B cell (primary cell): ENCODE measurements around the gene POLR2J. TPM values are rescaled to one million over a fixed set of nuclear protein-coding genes. Genes with fewer than 3 reads are reported as not detected.

Experiments used
- ATAC-seq: fragments of 200-7000 bp; cut with Tn5 transposase; one replicate; pipeline ENCODE4 v1.10.0; 2021; ENCODE audit warnings: low read depth, mild to moderate bottlenecking, moderate number of reproducible peaks, moderate library complexity
- CTCF ChIA-PET: fragments of 350-600 bp; sonication (Branson Sonifier 250); formaldehyde crosslinking; loops from one replicate; lab custom pipeline; 2021; ENCODE audit warnings: antibody characterized with exemption, inconsistent platforms; lab: Charles Lee
- POLR2A ChIA-PET: fragments of 350-600 bp; sonication (Branson Sonifier 250); formaldehyde crosslinking; loops from one replicate; lab custom pipeline; 2021; ENCODE audit warnings: antibody characterized with exemption; lab: Charles Lee
- DNase-seq: peaks from one replicate; pipeline ENCODE4 v3.0.0; 2013
- H2AFZ ChIP-seq: 2 replicates; pipeline ENCODE4 v1.6.1; 2012; ENCODE audit warnings: mild to moderate bottlenecking, low read depth, low read length; ENCODE audit not compliant: insufficient read depth, poor library complexity, severe bottlenecking
- H3K27ac ChIP-seq, 2 donors: 1 replicate in 1 of 2; 2 replicates in 1 of 2; pipeline ENCODE4 v1.5.1; 2012 to 2013; ENCODE audit warnings: low read length in 2 of 2, mild to moderate bottlenecking in 2 of 2, moderate library complexity in 1 of 2
- H3K27me3 ChIP-seq, 4 experiments: fragments of 200-600 bp in 1 of 4; sonication (generic) in 1 of 4; replicated peaks in 1 of 4; 1 replicate in 2 of 4; 2 replicates in 2 of 4; pipeline versions ENCODE4 v1.6.1 to v1.7.0; 2013 to 2016; ENCODE audit warnings: low read length in 3 of 4, mild to moderate bottlenecking in 2 of 4, mixed read lengths in 1 of 4, moderate library complexity in 1 of 4; ENCODE audit not compliant: insufficient read depth in 4 of 4, control insufficient read depth in 3 of 4; ENCODE audit errors: control extremely low read depth in 1 of 4
- H3K36me3 ChIP-seq, 2 experiments: replicated peaks in 1 of 2; 1 replicate in 1 of 2; 2 replicates in 1 of 2; pipeline versions ENCODE4 v1.6.1 to v1.7.1; 2013; ENCODE audit warnings: low read length in 1 of 2; ENCODE audit not compliant: insufficient read depth in 2 of 2, control insufficient read depth in 1 of 2; ENCODE audit errors: control extremely low read depth in 1 of 2, extremely low read depth in 1 of 2
- H3K4me1 ChIP-seq, 2 donors: fragments of 200-600 bp in 1 of 2; sonication (generic) in 1 of 2; 1 replicate in 1 of 2; 2 replicates in 1 of 2; pipeline versions ENCODE4 v1.5.1 to v1.6.1; 2013 to 2017; ENCODE audit warnings: low read length in 2 of 2; ENCODE audit not compliant: control insufficient read depth in 2 of 2, insufficient read depth in 2 of 2
- H3K4me2 ChIP-seq: replicated peaks from 2 replicates; pipeline ENCODE3; 2012; ENCODE audit warnings: mild to moderate bottlenecking, low read depth, low read length; ENCODE audit not compliant: poor library complexity, severe bottlenecking
- H3K4me3 ChIP-seq, 5 experiments: fragments of 200-600 bp in 1 of 5; sonication (generic) in 1 of 5; 1 replicate in 3 of 5; 2 replicates in 2 of 5; pipeline versions ENCODE4 v1.5.1 to v1.7.0; 2011 to 2016; ENCODE audit warnings: low read length in 4 of 5, mild to moderate bottlenecking in 4 of 5, low read depth in 2 of 5, control low read depth in 1 of 5, moderate library complexity in 1 of 5; ENCODE audit not compliant: insufficient read depth in 1 of 5; ENCODE audit errors: control extremely low read depth in 1 of 5, extremely low read depth in 1 of 5
- H3K79me2 ChIP-seq: fragments of 200-600 bp; sonication (generic); one replicate; pipeline ENCODE4 v1.6.0; 2016; ENCODE audit warnings: low read length; ENCODE audit not compliant: control insufficient read depth, insufficient read depth
- H3K9ac ChIP-seq: fragments of 200-600 bp; sonication (generic); 2 replicates; pipeline ENCODE4 v1.6.1; 2017; ENCODE audit warnings: mild to moderate bottlenecking, low read length, moderate library complexity
- H3K9me3 ChIP-seq, 3 donors: one replicate each; pipeline versions ENCODE4 v1.6.1 to v1.7.1; 2013; ENCODE audit warnings: low read length in 2 of 3; ENCODE audit not compliant: control insufficient read depth in 2 of 3, insufficient read depth in 1 of 3; ENCODE audit errors: control extremely low read depth in 1 of 3
- H4K20me1 ChIP-seq: 2 replicates; pipeline ENCODE4 v1.6.0; 2012; ENCODE audit warnings: mild to moderate bottlenecking, low read length; ENCODE audit not compliant: insufficient read depth, control insufficient read depth, poor library complexity, severe bottlenecking
- H3K27ac Mint-ChIP-seq: one replicate; pipeline ENCODE4 v1.8.0; 2021; ENCODE audit warnings: mixed read lengths
- H3K27me3 Mint-ChIP-seq: one replicate; pipeline ENCODE4 v1.8.0; 2021; ENCODE audit warnings: mixed read lengths
- H3K4me1 Mint-ChIP-seq: one replicate; pipeline ENCODE4 v1.8.0; 2021; ENCODE audit warnings: mixed read lengths
- H3K4me3 Mint-ChIP-seq: one replicate; pipeline ENCODE4 v1.8.0; 2021; ENCODE audit warnings: mixed read lengths
- H3K9me3 Mint-ChIP-seq: one replicate; pipeline ENCODE4 v1.8.0; 2022; ENCODE audit warnings: mixed read lengths; ENCODE audit not compliant: insufficient read depth
- CTCF ChIP-seq: fragments of 200-600 bp; IDR thresholded peaks from one replicate; pipeline ENCODE4 v1.8.0; 2022; ENCODE audit warnings: antibody characterized with exemption, mild to moderate bottlenecking
- EZH2 ChIP-seq: IDR thresholded peaks from 2 replicates; pipeline ENCODE4 v1.6.1; 2012; ENCODE audit warnings: borderline replicate concordance, low read depth, mild to moderate bottlenecking, moderate library complexity, low read length; ENCODE audit not compliant: insufficient read depth, poor library complexity, severe bottlenecking
- WGBS: methylation state at CpG from one replicate; pipeline ENCODE4 v1.1.5; 2013; ENCODE audit warnings: missing lambda C conversion rate; ENCODE audit not compliant: insufficient coverage; 5-methylcytosine and 5-hydroxymethylcytosine counted together
- intact Hi-C: fragments of 100-400 bp; cut with micrococcal nuclease; formaldehyde crosslinking; loops from one replicate; pipeline ENCODE4 v1.10.0; 2022
- polyA plus RNA-seq: library from polyadenylated mRNA; depleted of rRNA; stranded (reverse); fragments of >200 nt; gene quantifications from 2 replicates; pipeline ENCODE4 v1.2.3, GENCODE V29; 2012
- total RNA-seq, 2 donors: library from RNA; stranded (reverse); fragments of 120-200 nt in 1 of 2; gene quantifications; 1 replicate in 1 of 2; 2 replicates in 1 of 2; pipeline versions ENCODE4 v1.2.3 to v1.2.4, GENCODE V29; 2013 to 2022

The POLR2J gene
- total and polyA plus RNA-seq, 2 donors (not counting 1 experiment from before 2014, with no cell fraction given): 34.0 to 83.0 TPM

- Histone ChIP-seq H3K4me2 (peak overlapping the region; percentile 47), H3K9me3 (peaks cover 0 to 14% (median 0%) of the 10 kb centered on the region in 3 donors), H3K27ac (peak overlapping the region; percentile 10 to 70), H3K4me1 (peaks cover 44 to 61% of the 10 kb centered on the region in 2 donors), H3K9ac (no peak overlapping the region), H3K27me3 (no peaks in the 10 kb centered on the region), H3K36me3 (peaks cover 0 to 40% of the 10 kb centered on the region in 2 experiments), H3K4me3 (no peak overlapping the region), H2AFZ (no peak overlapping the region), H3K79me2 (peaks cover 69% of the 10 kb centered on the region), H4K20me1 (peaks cover 48% of the 10 kb centered on the region)
- ChIA-PET CTCF (interaction anchor here (6.9 to 46.3 kb wide), 2 partner anchors 36 to 52 kb away, joined by 76 to 1182 read pairs; partner anchors contain the start of gene PRKRIP1), POLR2A (interaction anchor here (0.6 to 5.9 kb wide), 8 partner anchors 13 to 153 kb away, joined by 3 to 76 read pairs (median 4); partner anchors contain the start of genes ALKBH4, LRWD1 and ORAI2)
- intact Hi-C loops: no loop called here
- Mint-ChIP-seq H3K27ac (peak overlapping the region; percentile 97), H3K4me1 (peaks cover 52% of the 10 kb centered on the region), H3K9me3 (no peaks in the 10 kb centered on the region), H3K27me3 (no peaks in the 10 kb centered on the region), H3K4me3 (peak overlapping the region; percentile 87)
- DNase-seq (no peak), ATAC-seq (no peak)
- TF ChIP-seq CTCF (no peak), EZH2 (no peak)
- 77% methylated on average over 40 of the region's 41 CpGs for WGBS
Measured at GRCh38 chr7:102446387-102447156, 32.1 kb downstream of the POLR2J start.

GRCh38 chr7:102445674-102446071, 33.0 kb downstream of the POLR2J start:
- Mint-ChIP-seq H3K27ac (peak overlapping the region; percentile 97), H3K4me1 (peaks cover 52% of the 10 kb centered on the region), H3K9me3 (no peaks in the 10 kb centered on the region), H3K27me3 (no peaks in the 10 kb centered on the region), H3K4me3 (peak overlapping the region; percentile 87)
- no peak for TF ChIP-seq EZH2
- TF ChIP-seq CTCF: no peak
- ChIA-PET POLR2A (interaction anchor here (0.9 to 5.9 kb wide), 9 partner anchors 12 to 152 kb away, joined by 3 to 76 read pairs (median 6); partner anchors contain the start of genes ALKBH4, LRWD1 and ORAI2), CTCF (interaction anchor here (1.0 to 46.3 kb wide), 4 partner anchors 13 to 49 kb away, joined by 3 to 1182 read pairs (median 4); partner anchors contain the start of gene PRKRIP1)
- Histone ChIP-seq H3K4me2 (peak overlapping the region; percentile 47), H4K20me1 (peaks cover 39% of the 10 kb centered on the region), H3K9me3 (peaks cover 0 to 14% (median 0%) of the 10 kb centered on the region in 3 donors), H3K27ac (peak overlapping the region; percentile 64 to 70), H3K4me3 (peak overlapping the region in 1 of 5 experiments; percentile 33), H3K4me1 (peaks cover 51 to 70% of the 10 kb centered on the region in 2 donors), H3K79me2 (peaks cover 71% of the 10 kb centered on the region), H3K27me3 (no peaks in the 10 kb centered on the region), H3K36me3 (peaks cover 0 to 42% of the 10 kb centered on the region in 2 experiments), H2AFZ (no peak overlapping the region), H3K9ac (no peak overlapping the region)
- ATAC-seq: no peak
- intact Hi-C loops: loop anchor here (1.0 kb wide), 3 partner anchors 12 to 49 kb away; partner anchors contain the start of genes ORAI2 and PRKRIP1
- 100% methylated on average over 1 of the region's 2 CpGs for WGBS
- no peak for DNase-seq
